ENCODE results near the gene STN1. TPM values are rescaled to one million over a fixed set of nuclear protein-coding genes. Genes with fewer than 3 reads are reported as not detected.
A peak's percentile ranks its signal among the peaks of the same experiment; 100 is the strongest.

Gene STN1
- total RNA-seq, 1 experiment from 2014 or later: 74.7 TPM

GRCh38 chr10:103890688-103891087 is 27.3 kb downstream of the STN1 start:
- H3K4me3 ChIP-seq (replicated peaks in 1 of 2; ENCODE audit: low read depth in 1 of 2, low read length in 2 of 2): peak overlapping the region in 1 of 2 experiments; percentile 3; a peak in 1 of 4 replicates
- no peak overlapping the region for H2AFZ ChIP-seq (ENCODE audit: low read depth, low read length, poor library complexity, severe bottlenecking)
- intact Hi-C loops (cut with micrococcal nuclease): loop anchor here (10.0 kb wide), 1 partner anchor 444 kb away; the partner anchor contains the start of gene ITPRIP
- no peaks in the 10 kb centered on the region for H4K20me1 ChIP-seq (ENCODE audit: insufficient read depth)
- H3K36me3 ChIP-seq (ENCODE audit: control insufficient read depth in 1 of 2, insufficient read depth in 2 of 2, low read length in 2 of 2): peaks cover 8 to 25% of the 10 kb centered on the region in 2 experiments; a peak in 3 of 4 replicates
- H3K4me1 ChIP-seq (ENCODE audit: control insufficient read depth in 1 of 2, insufficient read depth in 2 of 2, low read length in 2 of 2): peaks cover 63 to 76% of the 10 kb centered on the region in 2 experiments
- H3K27ac ChIP-seq (ENCODE audit: low read depth, low read length): peak overlapping the region; percentile 48
- H3K27me3 ChIP-seq (ENCODE audit: insufficient read depth, low read length): no peaks in the 10 kb centered on the region
- ATAC-seq: no peak
- peak overlapping the region; percentile 40 for H3K9ac ChIP-seq (ENCODE audit: low read length)
- no peak for DNase-seq (ENCODE audit: low read depth, low spot score)
- TF ChIP-seq SP1 (IDR thresholded peaks at IDR 0.05; ENCODE audit: low read depth) (no peak), ZNF274 (IDR thresholded peaks at IDR 0.05; ENCODE audit: low read depth, low read length) (no peak), ELF1 (IDR thresholded peaks at IDR 0.05; ENCODE audit: borderline replicate concordance, low read depth) (no peak)
- CTCF ChIA-PET: interaction anchor here (0.8 to 2.3 kb wide), 5 partner anchors 9 to 384 kb away, joined by 3 to 9 read pairs (median 3); no protein-coding TSS in a partner anchor
- H3K4me2 ChIP-seq (ENCODE audit: low read length): peak overlapping the region; percentile 58
- BruUV-seq (replicated peaks): TSS peak; percentile 76
- H3K9me3 ChIP-seq (ENCODE audit: control insufficient read depth in 1 of 2, insufficient read depth in 1 of 2, low read depth in 1 of 2, low read length in 2 of 2): no peaks in the 10 kb centered on the region
- no peaks in the 10 kb centered on the region for H3K79me2 ChIP-seq (ENCODE audit: insufficient read depth, low read length)
- H3K9me2 ChIP-seq (ENCODE audit: insufficient read depth): no peaks in the 10 kb centered on the region
- RAD21 ChIA-PET (ENCODE audit: low non-redundant PET in 1 of 2, low total read pairs in 2 of 2, uncharacterized antibody in 2 of 2, unreplicated experiment in 2 of 2): interaction anchor here (0.7 to 1.4 kb wide), 3 partner anchors 178 to 364 kb away, joined by 3 read pairs; partner anchors contain the start of genes GSTO1 (in 1 of the 2) and SFR1 (in 1 of the 2)
- POLR2A ChIA-PET: interaction anchor here (1.4 to 2.0 kb wide), 2 partner anchors 10 to 18 kb away, joined by 5 to 10 read pairs; no protein-coding TSS in a partner anchor

- intact Hi-C loops (cut with micrococcal nuclease): loop anchor here (10.0 kb wide), 1 partner anchor 445 kb away; the partner anchor contains the start of gene ITPRIP
- H3K9me3 ChIP-seq (ENCODE audit: control insufficient read depth in 1 of 2, insufficient read depth in 1 of 2, low read depth in 1 of 2, low read length in 2 of 2): no peaks in the 10 kb centered on the region
- ChIA-PET CTCF (interaction anchor here (0.6 to 2.3 kb wide), 8 partner anchors 9 to 385 kb away, joined by 3 to 9 read pairs (median 3); no protein-coding TSS in a partner anchor), RAD21 (ENCODE audit: low non-redundant PET in 1 of 2, low total read pairs in 2 of 2, uncharacterized antibody in 2 of 2, unreplicated experiment in 2 of 2) (interaction anchor here (0.7 to 1.4 kb wide), 3 partner anchors 177 to 364 kb away, joined by 3 read pairs; partner anchors contain the start of genes GSTO1 (in 1 of the 2) and SFR1 (in 1 of the 2)), POLR2A (interaction anchor here (0.7 to 2.0 kb wide), 4 partner anchors 10 to 364 kb away, joined by 3 to 10 read pairs (median 4); no protein-coding TSS in a partner anchor)
- H3K9me2 ChIP-seq (ENCODE audit: insufficient read depth): no peaks in the 10 kb centered on the region
- no peaks in the 10 kb centered on the region for H3K79me2 ChIP-seq (ENCODE audit: insufficient read depth, low read length)
- peak overlapping the region; percentile 40 for H3K9ac ChIP-seq (ENCODE audit: low read length)
- peaks cover 62 to 72% of the 10 kb centered on the region in 2 experiments for H3K4me1 ChIP-seq (ENCODE audit: control insufficient read depth in 1 of 2, insufficient read depth in 2 of 2, low read length in 2 of 2)
- H3K27me3 ChIP-seq (ENCODE audit: insufficient read depth, low read length): no peaks in the 10 kb centered on the region
- peak overlapping the region in 1 of 2 experiments; percentile 3; a peak in 1 of 4 replicates for H3K4me3 ChIP-seq (replicated peaks in 1 of 2; ENCODE audit: low read depth in 1 of 2, low read length in 2 of 2)
- peak overlapping the region; percentile 48 for H3K27ac ChIP-seq (ENCODE audit: low read depth, low read length)
- peak; percentile 61 for ATAC-seq
- TF ChIP-seq SP1 (IDR thresholded peaks at IDR 0.05; ENCODE audit: low read depth): no peak
- TF ChIP-seq ATF3 (IDR thresholded peaks at IDR 0.05): no peak
- TF ChIP-seq EZH2 (IDR thresholded peaks at IDR 0.05): no peak
- peak; percentile 69 for TF ChIP-seq POLR2AphosphoS5 (IDR thresholded peaks at IDR 0.05; ENCODE audit: low read depth, low read length)
- no peak for TF ChIP-seq SRF (IDR thresholded peaks at IDR 0.05; ENCODE audit: low read depth)
- TF ChIP-seq EZH2phosphoT487 (IDR thresholded peaks at IDR 0.05; ENCODE audit: borderline replicate concordance): no peak
- TF ChIP-seq SIN3A (IDR thresholded peaks at IDR 0.05; ENCODE audit: low read depth): no peak
- TF ChIP-seq MAX (IDR thresholded peaks at IDR 0.05): no peak
- H3K36me3 ChIP-seq (ENCODE audit: control insufficient read depth in 1 of 2, insufficient read depth in 2 of 2, low read length in 2 of 2): peaks cover 8 to 25% of the 10 kb centered on the region in 2 experiments; a peak in 3 of 4 replicates
- peak overlapping the region; percentile 58 for H3K4me2 ChIP-seq (ENCODE audit: low read length)
- peak; percentile 79 for DNase-seq (ENCODE audit: low read depth, low spot score)
- H4K20me1 ChIP-seq (ENCODE audit: insufficient read depth): no peaks in the 10 kb centered on the region
- no peak overlapping the region for H2AFZ ChIP-seq (ENCODE audit: low read depth, low read length, poor library complexity, severe bottlenecking)
- BruUV-seq (replicated peaks): no TSS peak
Observed at GRCh38 chr10:103890194-103890658, 27.8 kb downstream of the STN1 start.
